Heart left ventricle (tissue), 16 donors: ENCODE data around the gene ANKLE1. TPM values are rescaled to one million over a fixed set of nuclear protein-coding genes. Genes with fewer than 3 reads are reported as not detected.
"Not testable (repeated sequence)": the region's sequence is repeated elsewhere in the genome, so short reads cannot be mapped to it uniquely, and the experiment has no call there.

ENCODE experiments used
- ATAC-seq, 4 donors: fragments of 200-7000 bp; cut with Tn5 transposase; one replicate each; pipeline ENCODE4 v1.9.1; 2020 to 2022; ENCODE audit warnings: moderate library complexity in 4 of 4, mild to moderate bottlenecking in 3 of 4, moderate number of reproducible peaks in 1 of 4
- DNase-seq, 5 donors: peaks; one replicate each; pipeline ENCODE4 v3.0.0-alpha.2; 2020
- H3K27ac ChIP-seq, 12 donors: fragments of 200-600 bp; sonication (generic) in 4 of 12; one replicate each; pipeline versions ENCODE4 v1.5.0 to v1.8.0; 2016 to 2022; ENCODE audit warnings: mild to moderate bottlenecking in 2 of 12
- H3K27me3 ChIP-seq, 9 donors: fragments of 200-600 bp; sonication (generic) in 2 of 9; one replicate each; pipeline versions ENCODE4 v1.5.1 to v1.8.0; 2016 to 2022; ENCODE audit warnings: mild to moderate bottlenecking in 3 of 9
- H3K36me3 ChIP-seq, 9 donors: fragments of 200-600 bp; sonication (generic) in 2 of 9; one replicate each; pipeline versions ENCODE4 v1.5.0 to v1.8.0; 2018 to 2022; ENCODE audit warnings: mild to moderate bottlenecking in 2 of 9
- H3K4me1 ChIP-seq, 12 donors: fragments of 200-600 bp; sonication (generic) in 4 of 12; one replicate each; pipeline versions ENCODE4 v1.5.0 to v1.8.0; 2016 to 2022; ENCODE audit warnings: mild to moderate bottlenecking in 3 of 12
- H3K4me3 ChIP-seq, 12 donors: fragments of 200-600 bp; sonication (generic) in 4 of 12; one replicate each; pipeline versions ENCODE4 v1.5.0 to v1.8.0; 2017 to 2022; ENCODE audit warnings: mild to moderate bottlenecking in 9 of 12, moderate library complexity in 4 of 12
- H3K9me3 ChIP-seq, 12 donors: fragments of 200-600 bp; sonication (generic) in 4 of 12; one replicate each; pipeline versions ENCODE4 v1.5.0 to v1.8.0; 2016 to 2022; ENCODE audit warnings: mild to moderate bottlenecking in 1 of 12
- CTCF ChIP-seq, 12 donors: fragments of 200-600 bp; sonication (generic) in 4 of 12; IDR thresholded peaks; one replicate each; pipeline versions ENCODE4 v1.5.0 to v1.8.0; 2018 to 2022; ENCODE audit warnings: antibody characterized with exemption in 12 of 12, mild to moderate bottlenecking in 5 of 12
- POLR2A ChIP-seq, 2 donors: fragments of 450-650 bp; IDR thresholded peaks; one replicate each; pipeline ENCODE4 v1.6.1; 2017; ENCODE audit warnings: antibody characterized with exemption in 2 of 2, mild to moderate bottlenecking in 2 of 2, moderate library complexity in 2 of 2
- WGBS, 4 donors: extraction: QIAGEN DNeasy Blood & Tissue Kit in 2 of 4; methylation state at CpG; one replicate each; pipeline versions ENCODE4 v1.1.5 to v1.1.7; 2013 to 2018; 5-methylcytosine and 5-hydroxymethylcytosine counted together
- intact Hi-C, 10 donors: fragments of 100-400 bp; cut with DNase I; formaldehyde crosslinking; loops; one replicate each; pipeline versions ENCODE4 v1.11.1 to v1.14.2; 2022
- polyA plus RNA-seq, 2 donors: library from polyadenylated mRNA; stranded (reverse); fragments of 200-250 nt; gene quantifications; one replicate each; pipeline ENCODE4 v1.2.3, GENCODE V29; 2013
- total RNA-seq, 9 donors: library from RNA; depleted of rRNA in 2 of 9; stranded (reverse); fragments of >200 nt in 2 of 9; fragmentation: NEBNext Ultra II Directional in 3 of 9; extraction: Animal tissue kit (Norgen Biotek cat#: 25700) in 3 of 9; gene quantifications; one replicate each; pipeline versions ENCODE4 v1.1.0 to v1.2.4, GENCODE V29; 2016 to 2023
- donor health status: ischemic (EF 13 %, LVEDD 7.1; RV severe dilation, severe dysfunction).
- donor health status: healthy with polysubstance abuse.
- donor health status: DM: no; HTN: yes; CAD: no.
- donor health status: DM: no; HTN: no; CAD: no.
- donor health status: ischemic (EF 25% LVEDD 6.9; RV normal size, moderate dysfunction).
- donor health status: ischemic (EF 25% LVEDD 5.7; RV mildly dilated, moderate dysfunction).
- donor health status: healthy.
- donor health status: DM: yes; HTN: yes; CAD: no.
- donor health status: ischemic (EF 35%, LVEDD 5.7; RV mildly dilated, moderate dysfunction).
- donor health status: nonischemic (EF 11% LVEDD 7.7; RV severe dilation, severe dysfunction).
- donor health status: DM: yes; HTN: yes; CAD: no.
- donor health status: PGD.
- donor health status: ischemic (EF 29% LVEDD 5.4; RV normal size, mild dysfunction).
- donor health status: nonischemic (EF 23%, LVEDD 6.1; RV moderate dilation, normal function).

The ANKLE1 gene
- total and polyA plus RNA-seq, 11 donors, result 0.07 to 0.44 (median 0.23) TPM; not detected in 2

GRCh38 chr19:17294051-17294891 is 12.6 kb downstream of the ANKLE1 start:
- Histone ChIP-seq H3K36me3 (peaks cover 0 to 22% (median 5%) of the 10 kb centered on the region in 9 donors), H3K4me1 (peaks cover 0 to 13% (median 0%) of the 10 kb centered on the region in 12 donors), H3K9me3 (peaks cover 0 to 6% (median 0%) of the 10 kb centered on the region in 12 donors), H3K27me3 (no peaks in the 10 kb centered on the region), H3K27ac (no peak overlapping the region), H3K4me3 (no peak overlapping the region)
- ATAC-seq, result peak in 1 of 4 donors; percentile 8
- 81 to 85% (median 85%) methylated on average over 41 to 48 of the region's 48 CpGs for WGBS, 4 donors
- intact Hi-C loops, result loop anchor here in 6 of 10 donors (5.0 to 10.0 kb wide), 2 partner anchors 91 to 93 kb away; no protein-coding TSS in a partner anchor
- TF ChIP-seq CTCF (IDR thresholded peaks at IDR 0.05) (no peak), POLR2A (IDR thresholded peaks at IDR 0.05) (no peak)
- DNase-seq, result no peak

GRCh38 chr19:17295551-17295950 is 13.8 kb downstream of the ANKLE1 start:
- not testable (repeated sequence) for DNase-seq, H3K27ac ChIP-seq, ATAC-seq, H3K27me3 ChIP-seq, H3K9me3 ChIP-seq, H3K4me3 ChIP-seq, H3K4me1 ChIP-seq
- H3K36me3 ChIP-seq, result peaks cover 0 to 26% (median 8%) of the 10 kb centered on the region in 9 donors
- WGBS, 4 donors, result 96 to 99% (median 98%) methylated on average over 6 of the region's 6 CpGs
- intact Hi-C loops, result loop anchor here in 4 of 10 donors (5.0 to 10.0 kb wide), 2 partner anchors 47 to 89 kb away; no protein-coding TSS in a partner anchor

GRCh38 chr19:17296273-17296672 is 14.6 kb downstream of the ANKLE1 start:
- peaks cover 0 to 6% (median 0%) of the 10 kb centered on the region in 12 donors for H3K9me3 ChIP-seq
- no peaks in the 10 kb centered on the region for H3K27me3 ChIP-seq
- 69 to 85% (median 81%) methylated on average over 4 of the region's 4 CpGs for WGBS, 4 donors
- TF ChIP-seq CTCF (IDR thresholded peaks at IDR 0.05) (no peak), POLR2A (IDR thresholded peaks at IDR 0.05) (no peak)
- intact Hi-C loops, result loop anchor here in 4 of 10 donors (5.0 to 10.0 kb wide), 2 partner anchors 46 to 89 kb away; no protein-coding TSS in a partner anchor
- peaks cover 0 to 9% (median 0%) of the 10 kb centered on the region in 12 donors for H3K4me1 ChIP-seq
- H3K4me3 ChIP-seq, result no peak overlapping the region
- H3K27ac ChIP-seq, result no peak overlapping the region
- peaks cover 0 to 33% (median 8%) of the 10 kb centered on the region in 9 donors for H3K36me3 ChIP-seq
- ATAC-seq, result no peak
- DNase-seq, result no peak

- no peak overlapping the region for H3K4me3 ChIP-seq
- no peak for DNase-seq
- H3K9me3 ChIP-seq, result peaks cover 0 to 6% (median 0%) of the 10 kb centered on the region in 12 donors
- intact Hi-C loops, result loop anchor here in 4 of 10 donors (5.0 to 10.0 kb wide), 2 partner anchors 45 to 88 kb away; no protein-coding TSS in a partner anchor
- ATAC-seq, result no peak
- WGBS, 4 donors, result 85 to 91% (median 90%) methylated on average over 6 of the region's 6 CpGs
- H3K36me3 ChIP-seq, result peaks cover 0 to 33% (median 8%) of the 10 kb centered on the region in 9 donors
- H3K27ac ChIP-seq, result no peak overlapping the region
- H3K4me1 ChIP-seq, result peaks cover 0 to 8% (median under 1%) of the 10 kb centered on the region in 12 donors
- TF ChIP-seq CTCF (IDR thresholded peaks at IDR 0.05) (no peak), POLR2A (IDR thresholded peaks at IDR 0.05) (no peak)
- H3K27me3 ChIP-seq, result no peaks in the 10 kb centered on the region
Measured at GRCh38 chr19:17296976-17297375, 15.3 kb downstream of the ANKLE1 start.
